Measurements from ENCODE around the gene SLC66A2. TPM values are rescaled to one million over a fixed set of nuclear protein-coding genes. Genes with fewer than 3 reads are reported as not detected.

Gene SLC66A2
- 44.4 and 45.6 TPM in 2 replicates for total RNA-seq
- 25.3 TPM for total RNA-seq (2013)
- polyA plus RNA-seq: 45.1 and 51.9 TPM in 2 replicates
- polyA minus RNA-seq: 74.8 and 86.9 TPM in 2 replicates

GRCh38 chr18:79951545-79952455 lies at the start of gene SLC66A2:
Gene SLC66A2 (minus strand): TSS chr18:79951653. CDS start chr18:79950926, 727 bp downstream.
- Histone ChIP-seq H3K4me2 (replicated peaks; ENCODE audit: low read depth, low read length, poor library complexity, severe bottlenecking) (peak within 1 kb of the TSS; percentile 100), H3K9ac (ENCODE audit: low read length) (peak within 1 kb of the TSS; percentile 83), H3K79me2 (ENCODE audit: control insufficient read depth, insufficient read depth, low read length) (peaks cover 43% of the 10 kb centered on the region), H3K27ac (ENCODE audit: low read length in 2 of 2) (peak within 1 kb of the TSS; percentile 54 to 83), H3K4me1 (ENCODE audit: control insufficient read depth in 2 of 2, insufficient read depth in 2 of 2, low read length in 2 of 2) (peaks cover 17 to 37% of the 10 kb centered on the region in 2 donors), H3K27me3 (replicated peaks in 1 of 4; ENCODE audit: control extremely low read depth in 1 of 4, control insufficient read depth in 3 of 4, insufficient read depth in 4 of 4, low read length in 3 of 4) (no peaks in the 10 kb centered on the region), H3K36me3 (replicated peaks in 1 of 2; ENCODE audit: control extremely low read depth in 1 of 2, control insufficient read depth in 1 of 2, extremely low read depth in 1 of 2, insufficient read depth in 2 of 2, low read length in 1 of 2) (peaks cover 0 to 16% of the 10 kb centered on the region in 2 experiments), H3K9me3 (ENCODE audit: control extremely low read depth in 1 of 3, control insufficient read depth in 2 of 3, insufficient read depth in 1 of 3, low read length in 2 of 3) (no peaks in the 10 kb centered on the region), H4K20me1 (ENCODE audit: control insufficient read depth, insufficient read depth, low read length, poor library complexity, severe bottlenecking) (peaks cover 31% of the 10 kb centered on the region), H3K4me3 (ENCODE audit: control extremely low read depth in 1 of 5, extremely low read depth in 1 of 5, insufficient read depth in 1 of 5, low read depth in 2 of 5, low read length in 4 of 5) (peak within 1 kb of the TSS; percentile 58 to 73 (median 70)), H2AFZ (ENCODE audit: insufficient read depth, low read depth, low read length, poor library complexity, severe bottlenecking) (peak within 1 kb of the TSS; percentile 97)
- intact Hi-C loops (cut with micrococcal nuclease): loop anchor here (1.0 to 5.0 kb wide), 5 partner anchors 14 to 272 kb away; partner anchors contain the start of genes CTDP1, RBFA and TXNL4A
- H3K27ac Mint-ChIP-seq: peak within 1 kb of the TSS; percentile 84
- ChIA-PET CTCF (interaction anchor here (0.7 to 1.6 kb wide), 4 partner anchors 12 to 38 kb away, joined by 3 to 5 read pairs (median 4); partner anchors contain the start of genes HSBP1L1 and TXNL4A), POLR2A (interaction anchor here (2.0 kb wide), 1 partner anchor 82 kb away, joined by 11 read pairs; the partner anchor contains the start of gene RBFA)
- under 1% methylated on average over 126 of the region's 126 CpGs for whole genome bisulfite sequencing (ENCODE audit: insufficient coverage)
- H3K4me3 Mint-ChIP-seq: peak within 1 kb of the TSS; percentile 92
- no peak for TF ChIP-seq CTCF (IDR thresholded peaks at IDR 0.05)
- TF ChIP-seq EZH2 (IDR thresholded peaks at IDR 0.05; ENCODE audit: borderline replicate concordance, insufficient read depth, low read depth, low read length, poor library complexity, severe bottlenecking): no peak
- DNase-seq (peak; percentile 92), ATAC-seq (ENCODE audit: low read depth) (peak; percentile 83)
- H3K9me3 Mint-ChIP-seq (ENCODE audit: insufficient read depth): no peaks in the 10 kb centered on the region
- H3K27me3 Mint-ChIP-seq: no peaks in the 10 kb centered on the region
- peaks cover 34% of the 10 kb centered on the region for H3K4me1 Mint-ChIP-seq

All from B cell (primary cell).